ENCODE results near the gene NFIX. TPM values are rescaled to one million over a fixed set of nuclear protein-coding genes. Genes with fewer than 3 reads are reported as not detected.

NFIX gene
- total RNA-seq, 3 donors from 2014 or later (not counting 1 experiment from before 2014, with no cell fraction given), result 0.61 to 2.1 (median 1.3) TPM

DNA sequence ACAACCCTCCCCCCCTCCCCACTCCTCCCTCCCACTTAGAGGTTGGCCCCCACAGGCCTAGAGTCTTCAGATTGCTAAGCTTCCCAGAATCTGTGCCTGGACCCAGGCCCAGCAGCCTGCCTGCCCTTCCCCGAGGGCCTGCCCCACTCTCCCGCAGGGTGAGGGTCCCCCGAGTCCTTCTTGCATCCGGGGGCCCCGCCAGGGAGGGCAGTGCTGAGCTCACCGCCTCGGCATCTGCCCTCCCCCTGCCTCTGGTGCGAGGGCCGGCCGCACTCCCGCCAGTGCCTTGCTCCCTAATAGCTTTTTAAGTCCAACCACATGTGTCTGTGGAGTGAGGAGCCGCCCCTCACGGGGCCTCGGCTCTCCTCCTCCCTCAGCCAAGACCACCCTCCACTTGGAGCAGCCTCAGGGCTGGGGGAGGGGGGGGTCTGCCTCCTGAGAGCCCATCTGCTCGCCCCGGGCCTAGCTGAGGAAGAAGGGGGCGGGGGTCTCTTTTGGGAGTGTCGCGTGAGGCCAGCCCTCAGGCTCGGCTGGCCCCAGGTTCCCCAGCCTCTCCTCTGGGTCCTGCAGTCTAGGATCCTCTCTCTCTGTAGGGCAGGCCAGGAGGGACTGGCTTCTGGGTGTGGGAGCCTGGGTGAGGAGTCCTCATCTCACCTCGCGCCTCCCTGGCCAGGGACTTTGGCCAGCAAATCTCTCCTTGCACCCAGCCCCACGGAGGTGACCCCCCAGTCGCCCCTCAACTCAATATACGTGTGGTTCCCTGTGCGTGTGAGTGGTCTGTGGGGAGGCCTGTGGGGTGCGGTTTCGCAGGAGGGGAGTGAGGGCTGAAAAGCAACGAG lies 60.2 kb downstream of the NFIX start:
- H3K4me3 ChIP-seq (ENCODE audit: low read length), result no peak overlapping the region
- peaks cover 21 to 32% of the 10 kb centered on the region in 2 donors for H3K27me3 Mint-ChIP-seq (ENCODE audit: low read depth in 2 of 2)
- H3K36me3 Mint-ChIP-seq, result no peaks in the 10 kb centered on the region
- intact Hi-C loops (cut with micrococcal nuclease), result no loop called here
- ATAC-seq (no peak), DNase-seq (no peak)
- no peaks in the 10 kb centered on the region for H3K36me3 ChIP-seq (ENCODE audit: control insufficient read depth, insufficient read depth, low read length)
- no peaks in the 10 kb centered on the region for H3K9me3 Mint-ChIP-seq
- WGBS (ENCODE audit: insufficient coverage), result 76% methylated on average over 25 of the region's 29 CpGs
- no peaks in the 10 kb centered on the region for H3K9me3 ChIP-seq (ENCODE audit: control insufficient read depth, insufficient read depth, low read length)
- peaks cover 6 to 14% of the 10 kb centered on the region in 2 donors for H3K4me1 Mint-ChIP-seq
- H3K4me3 Mint-ChIP-seq, result no peak overlapping the region
- H3K27me3 ChIP-seq (ENCODE audit: control insufficient read depth, insufficient read depth, low read length), result peaks cover 9% of the 10 kb centered on the region
- H3K27ac ChIP-seq (ENCODE audit: low read length), result no peak overlapping the region
- no peak overlapping the region for H3K27ac Mint-ChIP-seq
- H3K4me1 ChIP-seq (ENCODE audit: control insufficient read depth, insufficient read depth, low read length), result peaks cover 16% of the 10 kb centered on the region
- TF ChIP-seq, protein P1, sequence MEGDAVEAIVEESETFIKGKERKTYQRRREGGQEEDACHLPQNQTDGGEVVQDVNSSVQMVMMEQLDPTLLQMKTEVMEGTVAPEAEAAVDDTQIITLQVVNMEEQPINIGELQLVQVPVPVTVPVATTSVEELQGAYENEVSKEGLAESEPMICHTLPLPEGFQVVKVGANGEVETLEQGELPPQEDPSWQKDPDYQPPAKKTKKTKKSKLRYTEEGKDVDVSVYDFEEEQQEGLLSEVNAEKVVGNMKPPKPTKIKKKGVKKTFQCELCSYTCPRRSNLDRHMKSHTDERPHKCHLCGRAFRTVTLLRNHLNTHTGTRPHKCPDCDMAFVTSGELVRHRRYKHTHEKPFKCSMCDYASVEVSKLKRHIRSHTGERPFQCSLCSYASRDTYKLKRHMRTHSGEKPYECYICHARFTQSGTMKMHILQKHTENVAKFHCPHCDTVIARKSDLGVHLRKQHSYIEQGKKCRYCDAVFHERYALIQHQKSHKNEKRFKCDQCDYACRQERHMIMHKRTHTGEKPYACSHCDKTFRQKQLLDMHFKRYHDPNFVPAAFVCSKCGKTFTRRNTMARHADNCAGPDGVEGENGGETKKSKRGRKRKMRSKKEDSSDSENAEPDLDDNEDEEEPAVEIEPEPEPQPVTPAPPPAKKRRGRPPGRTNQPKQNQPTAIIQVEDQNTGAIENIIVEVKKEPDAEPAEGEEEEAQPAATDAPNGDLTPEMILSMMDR (IDR thresholded peaks at IDR 0.05), result no peak

- no peaks in the 10 kb centered on the region for H3K9me3 Mint-ChIP-seq
- H3K4me3 Mint-ChIP-seq, result no peak overlapping the region
- intact Hi-C loops (cut with micrococcal nuclease), result no loop called here
- 83% methylated on average over 17 of the region's 17 CpGs for WGBS (ENCODE audit: insufficient coverage)
- H3K27ac ChIP-seq (ENCODE audit: low read length), result no peak overlapping the region
- peaks cover 22 to 35% of the 10 kb centered on the region in 2 donors for H3K27me3 Mint-ChIP-seq (ENCODE audit: low read depth in 2 of 2)
- no peak for DNase-seq
- TF ChIP-seq, protein P1 (IDR thresholded peaks at IDR 0.05), result no peak
- H3K4me1 Mint-ChIP-seq, result peaks cover 9 to 20% of the 10 kb centered on the region in 2 donors
- H3K36me3 Mint-ChIP-seq, result no peaks in the 10 kb centered on the region
- no peak for ATAC-seq
- H3K9me3 ChIP-seq (ENCODE audit: control insufficient read depth, insufficient read depth, low read length), result no peaks in the 10 kb centered on the region
- H3K4me3 ChIP-seq (ENCODE audit: low read length), result no peak overlapping the region
- no peaks in the 10 kb centered on the region for H3K36me3 ChIP-seq (ENCODE audit: control insufficient read depth, insufficient read depth, low read length)
- H3K27me3 ChIP-seq (ENCODE audit: control insufficient read depth, insufficient read depth, low read length), result peaks cover 14% of the 10 kb centered on the region
- peaks cover 21% of the 10 kb centered on the region for H3K4me1 ChIP-seq (ENCODE audit: control insufficient read depth, insufficient read depth, low read length)
- H3K27ac Mint-ChIP-seq, result no peak overlapping the region
These were observed 60.9 kb downstream of the NFIX start for GRCh38 chr19:13056052-13056660.

GRCh38 chr19:13057147-13057572 lies 61.9 kb downstream of the NFIX start:
- peaks cover 7% of the 10 kb centered on the region for H3K27me3 ChIP-seq (ENCODE audit: control insufficient read depth, insufficient read depth, low read length)
- TF ChIP-seq, protein P1 (IDR thresholded peaks at IDR 0.05), result no peak

More at GRCh38 chr19:13057147-13057572, 61.9 kb downstream of the NFIX start:
- H3K27ac ChIP-seq (ENCODE audit: low read length), result no peak overlapping the region
- no peak for ATAC-seq
- H3K4me3 ChIP-seq (ENCODE audit: low read length), result no peak overlapping the region
- no peaks in the 10 kb centered on the region for H3K9me3 ChIP-seq (ENCODE audit: control insufficient read depth, insufficient read depth, low read length)
- no peaks in the 10 kb centered on the region for H3K9me3 Mint-ChIP-seq
- H3K36me3 Mint-ChIP-seq, result no peaks in the 10 kb centered on the region
- DNase-seq, result no peak
- H3K27ac Mint-ChIP-seq, result no peak overlapping the region
- H3K4me3 Mint-ChIP-seq, result no peak overlapping the region
- 94% methylated on average over 10 of the region's 15 CpGs for WGBS (ENCODE audit: insufficient coverage)
- no peaks in the 10 kb centered on the region for H3K36me3 ChIP-seq (ENCODE audit: control insufficient read depth, insufficient read depth, low read length)
- H3K4me1 Mint-ChIP-seq, result peaks cover 6 to 15% of the 10 kb centered on the region in 2 donors
- intact Hi-C loops (cut with micrococcal nuclease), result no loop called here
- peaks cover 23 to 29% of the 10 kb centered on the region in 2 donors for H3K27me3 Mint-ChIP-seq (ENCODE audit: low read depth in 2 of 2)
- peaks cover 19% of the 10 kb centered on the region for H3K4me1 ChIP-seq (ENCODE audit: control insufficient read depth, insufficient read depth, low read length)

Measured in natural killer cell (primary cell).